Gastrocnemius medialis (tissue), 4 donors: Measurements from ENCODE around the gene MID2. TPM values are rescaled to one million over a fixed set of nuclear protein-coding genes. Genes with fewer than 3 reads are reported as not detected.

Source experiments
- ATAC-seq, 2 donors: fragments of 150-250 bp; one replicate each; pipeline ENCODE4 v1.9.1; 2016
- DNase-seq, 2 donors: peaks; one replicate each; pipeline ENCODE4 v3.0.0-alpha.2; 2019
- H3K27ac ChIP-seq, 4 donors: fragments of 200-600 bp; sonication (generic); 1 replicate in 1 of 4; 2 replicates in 3 of 4; pipeline ENCODE4 v1.5.1; 2016 to 2018; ENCODE audit warnings: mild to moderate bottlenecking in 2 of 4, moderate library complexity in 1 of 4
- H3K27me3 ChIP-seq, 3 donors: fragments of 200-600 bp; sonication (generic) in 2 of 3; 1 replicate in 1 of 3; 2 replicates in 2 of 3; pipeline versions ENCODE4 v1.5.1 to v1.6.0; 2016 to 2019; ENCODE audit warnings: mild to moderate bottlenecking in 1 of 3, moderate library complexity in 1 of 3
- H3K36me3 ChIP-seq, 2 donors: fragments of 200-600 bp; sonication (generic) in 1 of 2; one replicate each; pipeline ENCODE4 v1.5.1; 2017 to 2018
- H3K4me1 ChIP-seq, 2 donors: fragments of 200-600 bp; sonication (generic) in 1 of 2; one replicate each; pipeline ENCODE4 v1.5.1; 2016 to 2017; ENCODE audit warnings: mild to moderate bottlenecking in 2 of 2
- H3K4me3 ChIP-seq, 4 donors: fragments of 200-600 bp; sonication (generic) in 3 of 4; 1 replicate in 1 of 4; 2 replicates in 3 of 4; pipeline ENCODE4 v1.5.1; 2016 to 2019; ENCODE audit warnings: mild to moderate bottlenecking in 2 of 4
- H3K9me3 ChIP-seq, 3 donors: fragments of 200-600 bp; sonication (generic) in 2 of 3; 1 replicate in 1 of 3; 2 replicates in 2 of 3; pipeline ENCODE4 v1.5.1; 2016 to 2019
- POLR2A ChIP-seq, 2 donors: fragments of 450-650 bp; IDR thresholded peaks; one replicate each; pipeline ENCODE4 v1.6.1; 2017; ENCODE audit warnings: antibody characterized with exemption in 2 of 2, mild to moderate bottlenecking in 2 of 2, moderate library complexity in 2 of 2
- in situ Hi-C, 4 donors: fragments of 200-750 bp; cut with MboI; loops; one replicate each; pipeline versions ENCODE4 v1.15.0 to v1.8.0; 2017; ENCODE audit warnings: low sequenced_read_pairs in 4 of 4
- intact Hi-C: fragments of 100-400 bp; cut with DNase I; formaldehyde crosslinking; loops from one replicate; pipeline ENCODE4 v1.15.1; 2023; ENCODE audit warnings: low total_unique reads
- total RNA-seq, 4 donors: library from RNA; depleted of rRNA; stranded (reverse); fragments of >200 nt; gene quantifications; one replicate each; pipeline versions ENCODE4 v1.1.0 to v1.2.3, GENCODE V29; 2016
- TF ChIP-seq, protein P1 (sequence below), 5 experiments: fragments of 450-650 bp in 3 of 5; fragments of 200-600 bp in 2 of 5; sonication (generic) in 2 of 5; IDR thresholded peaks in 4 of 5; conservative IDR thresholded peaks in 1 of 5; 1 replicate in 4 of 5; 2 replicates in 1 of 5; pipeline ENCODE4 v1.5.1; 2016 to 2019; ENCODE audit warnings: antibody characterized with exemption in 5 of 5, mild to moderate bottlenecking in 3 of 5, moderate library complexity in 3 of 5

Gene MID2
- total RNA-seq, 4 donors from 2014 or later, result 20.5 to 25.4 (median 23.9) TPM

DNA sequence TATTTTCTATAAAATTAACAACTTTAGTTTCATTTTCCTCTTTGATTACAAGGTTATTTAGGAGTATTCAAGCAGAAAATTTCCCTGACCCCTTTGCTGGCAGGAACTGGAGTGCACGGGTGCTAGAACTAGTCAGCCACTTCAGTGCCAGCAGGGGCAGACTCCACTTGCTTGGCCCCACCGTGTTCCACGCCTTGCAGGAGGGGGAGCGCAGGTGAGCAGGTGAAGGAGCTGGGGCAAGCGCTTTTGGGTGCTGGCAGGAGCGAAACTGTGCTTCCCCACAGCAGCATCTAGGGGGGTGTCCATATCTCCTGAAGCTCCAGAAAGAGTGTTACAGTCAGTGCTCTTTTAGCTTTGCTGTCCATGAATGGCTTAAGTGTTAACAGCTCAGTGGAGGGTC, 45.5 kb downstream of the MID2 start:
- in situ Hi-C loops, result no loop called here
- no peak for ATAC-seq
- H3K27me3 ChIP-seq, result no peaks in the 10 kb centered on the region

DNA sequence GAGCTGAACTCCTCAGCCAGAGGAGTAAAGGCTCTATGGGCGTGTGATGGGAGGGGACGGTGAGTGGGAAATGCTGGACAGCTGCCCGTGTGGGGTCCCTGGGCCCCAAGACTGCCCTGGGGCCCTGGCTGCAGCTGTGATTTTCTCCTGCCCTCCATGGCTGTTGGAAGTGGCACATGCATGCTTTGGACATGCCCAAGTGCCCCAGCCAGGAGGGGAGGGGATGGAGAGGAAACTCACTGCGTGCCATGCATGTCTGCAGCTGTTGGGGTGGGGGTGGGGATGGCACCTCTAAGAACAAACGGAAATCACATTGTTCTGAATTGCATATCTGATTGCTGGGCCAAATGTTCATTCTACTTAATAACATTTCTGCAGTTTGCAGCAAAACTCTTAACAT, 52.4 kb downstream of the MID2 start:
- Histone ChIP-seq H3K4me3 (no peak overlapping the region), H3K4me1 (peaks cover 7% of the 10 kb centered on the region in 2 donors), H3K27ac (no peak overlapping the region), H3K9me3 (no peaks in the 10 kb centered on the region), H3K36me3 (no peaks in the 10 kb centered on the region), H3K27me3 (no peaks in the 10 kb centered on the region)
- TF ChIP-seq, protein P1, sequence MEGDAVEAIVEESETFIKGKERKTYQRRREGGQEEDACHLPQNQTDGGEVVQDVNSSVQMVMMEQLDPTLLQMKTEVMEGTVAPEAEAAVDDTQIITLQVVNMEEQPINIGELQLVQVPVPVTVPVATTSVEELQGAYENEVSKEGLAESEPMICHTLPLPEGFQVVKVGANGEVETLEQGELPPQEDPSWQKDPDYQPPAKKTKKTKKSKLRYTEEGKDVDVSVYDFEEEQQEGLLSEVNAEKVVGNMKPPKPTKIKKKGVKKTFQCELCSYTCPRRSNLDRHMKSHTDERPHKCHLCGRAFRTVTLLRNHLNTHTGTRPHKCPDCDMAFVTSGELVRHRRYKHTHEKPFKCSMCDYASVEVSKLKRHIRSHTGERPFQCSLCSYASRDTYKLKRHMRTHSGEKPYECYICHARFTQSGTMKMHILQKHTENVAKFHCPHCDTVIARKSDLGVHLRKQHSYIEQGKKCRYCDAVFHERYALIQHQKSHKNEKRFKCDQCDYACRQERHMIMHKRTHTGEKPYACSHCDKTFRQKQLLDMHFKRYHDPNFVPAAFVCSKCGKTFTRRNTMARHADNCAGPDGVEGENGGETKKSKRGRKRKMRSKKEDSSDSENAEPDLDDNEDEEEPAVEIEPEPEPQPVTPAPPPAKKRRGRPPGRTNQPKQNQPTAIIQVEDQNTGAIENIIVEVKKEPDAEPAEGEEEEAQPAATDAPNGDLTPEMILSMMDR (IDR thresholded peaks at IDR 0.05 in 4 of 5, conservative IDR thresholded peaks at IDR 0.05 in 1 of 5), result no peak
- TF ChIP-seq POLR2A (IDR thresholded peaks at IDR 0.05), result no peak
- in situ Hi-C loops, result loop anchor here (25.0 kb wide), 2 partner anchors 91 to 216 kb away; partner anchors contain the start of genes NCBP2L (in 2 of the 4) and TSC22D3 (in 2 of the 4)
- DNase-seq (no peak), ATAC-seq (no peak)
- intact Hi-C loops, result no loop called here

More for the DNA sequence above, 45.5 kb downstream of the MID2 start:
- Histone ChIP-seq H3K36me3 (no peaks in the 10 kb centered on the region), H3K4me1 (no peaks in the 10 kb centered on the region), H3K9me3 (no peaks in the 10 kb centered on the region), H3K4me3 (no peak overlapping the region), H3K27ac (no peak overlapping the region)
- intact Hi-C loops, result no loop called here
- no peak for DNase-seq
- TF ChIP-seq, protein P1 (IDR thresholded peaks at IDR 0.05 in 4 of 5, conservative IDR thresholded peaks at IDR 0.05 in 1 of 5), result no peak
- no peak for TF ChIP-seq POLR2A (IDR thresholded peaks at IDR 0.05)

DNA sequence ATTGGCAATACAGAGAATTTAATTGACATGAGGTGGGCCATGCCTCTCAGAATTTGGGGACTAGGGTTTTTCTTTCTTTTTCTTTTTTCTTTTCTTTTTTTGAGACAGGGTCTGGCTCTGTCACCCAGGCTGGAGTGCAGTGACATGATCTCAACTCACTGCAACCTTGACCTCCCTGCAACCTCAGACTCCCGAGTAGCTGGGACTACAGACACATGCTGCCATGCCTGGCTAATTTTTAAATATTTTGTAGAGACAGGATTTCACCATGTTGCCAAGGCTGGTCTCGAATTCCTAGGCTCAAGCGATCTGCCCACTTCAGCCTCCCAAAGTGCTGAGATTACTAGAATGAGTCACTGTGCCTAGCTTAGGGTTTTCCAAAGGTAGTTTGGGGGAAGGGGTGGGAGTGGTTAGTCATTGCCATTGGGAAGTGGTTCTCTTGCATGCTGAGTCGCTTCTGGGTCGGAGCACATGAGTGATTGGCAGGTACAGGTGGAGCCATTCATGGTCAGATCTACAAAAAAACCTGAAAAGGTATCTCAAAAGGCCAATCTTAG, 54.5 kb downstream of the MID2 start:
- intact Hi-C loops, result no loop called here
- TF ChIP-seq, protein P1 (IDR thresholded peaks at IDR 0.05 in 4 of 5, conservative IDR thresholded peaks at IDR 0.05 in 1 of 5), result no peak
- no peak for TF ChIP-seq POLR2A (IDR thresholded peaks at IDR 0.05)
- H3K4me3 ChIP-seq, result no peak overlapping the region
- H3K36me3 ChIP-seq, result no peaks in the 10 kb centered on the region
- ATAC-seq (no peak), DNase-seq (no peak)
- H3K27me3 ChIP-seq, result no peaks in the 10 kb centered on the region
- no peak overlapping the region for H3K27ac ChIP-seq
- in situ Hi-C loops, result loop anchor here (25.0 kb wide), 2 partner anchors 93 to 218 kb away; partner anchors contain the start of genes NCBP2L (in 2 of the 4) and TSC22D3 (in 2 of the 4)
- H3K4me1 ChIP-seq, result peaks cover 7% of the 10 kb centered on the region in 2 donors
- no peaks in the 10 kb centered on the region for H3K9me3 ChIP-seq

DNA sequence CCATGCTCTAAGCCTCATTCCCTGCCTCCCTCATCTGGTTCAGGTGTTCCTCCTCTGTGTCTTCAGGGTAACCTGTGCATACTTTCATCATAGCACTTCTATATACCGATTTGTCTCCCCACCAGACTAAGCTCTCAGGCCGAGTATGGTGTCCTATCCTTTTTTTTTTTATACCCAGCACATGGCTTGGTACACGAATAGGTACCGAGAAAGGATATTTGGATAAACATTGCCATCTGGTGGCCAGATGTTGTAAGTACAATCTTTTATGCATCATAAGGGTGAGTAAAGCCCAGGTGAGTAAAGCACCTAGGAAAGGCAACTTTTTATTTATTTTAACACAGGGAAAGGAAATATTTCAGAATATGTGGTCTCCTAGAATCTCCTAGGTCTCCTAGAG, 68.4 kb downstream of the MID2 start:
- H3K4me1 ChIP-seq, result no peaks in the 10 kb centered on the region
- H3K27me3 ChIP-seq, result no peaks in the 10 kb centered on the region
- intact Hi-C loops, result loop anchor here (2.0 to 10.0 kb wide), 3 partner anchors 117 to 899 kb away; partner anchors contain the start of genes NCBP2L and TSC22D3
- H3K9me3 ChIP-seq, result no peaks in the 10 kb centered on the region
- in situ Hi-C loops, result loop anchor here (25.0 kb wide), 2 partner anchors 107 to 232 kb away; partner anchors contain the start of genes NCBP2L (in 2 of the 4) and TSC22D3 (in 2 of the 4)
- H3K36me3 ChIP-seq, result no peaks in the 10 kb centered on the region
- TF ChIP-seq POLR2A (IDR thresholded peaks at IDR 0.05), result no peak
- TF ChIP-seq, protein P1 (IDR thresholded peaks at IDR 0.05 in 4 of 5, conservative IDR thresholded peaks at IDR 0.05 in 1 of 5), result peak; percentile 44 to 65 (median 57)
- ATAC-seq (peak in 1 of 2 donors; percentile 87), DNase-seq (no peak)
- H3K27ac ChIP-seq, result no peak overlapping the region
- H3K4me3 ChIP-seq, result no peak overlapping the region
